ENCODE data around the gene ACTL8.

Gene ACTL8

DNA sequence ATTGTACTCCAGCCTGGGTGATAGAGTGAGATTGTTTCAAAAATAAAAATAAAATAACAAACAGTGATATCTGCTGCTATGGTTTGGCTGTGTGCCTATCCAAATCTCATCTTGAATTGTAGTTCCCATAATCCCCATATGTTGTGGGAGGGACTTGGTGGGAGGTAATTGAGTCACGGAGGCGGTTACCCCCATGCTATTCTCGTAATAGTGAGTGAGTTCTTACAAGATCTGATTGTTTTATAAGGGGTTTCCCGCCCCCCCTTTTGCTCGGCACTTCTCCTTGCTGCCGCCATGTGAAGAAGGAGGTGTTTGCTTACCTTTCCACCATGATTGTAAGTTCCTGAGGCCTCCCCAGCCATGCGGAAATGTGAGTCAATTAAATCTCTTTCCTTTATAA lies 47.8 kb downstream of the ACTL8 start:
- no peak for DNase-seq (ENCODE audit: low read depth in 2 of 2)

GRCh38 chr1:17805869-17806684 lies 50.9 kb downstream of the ACTL8 start:
- DNase-seq (ENCODE audit: low read depth in 2 of 2) = no peak

DNA sequence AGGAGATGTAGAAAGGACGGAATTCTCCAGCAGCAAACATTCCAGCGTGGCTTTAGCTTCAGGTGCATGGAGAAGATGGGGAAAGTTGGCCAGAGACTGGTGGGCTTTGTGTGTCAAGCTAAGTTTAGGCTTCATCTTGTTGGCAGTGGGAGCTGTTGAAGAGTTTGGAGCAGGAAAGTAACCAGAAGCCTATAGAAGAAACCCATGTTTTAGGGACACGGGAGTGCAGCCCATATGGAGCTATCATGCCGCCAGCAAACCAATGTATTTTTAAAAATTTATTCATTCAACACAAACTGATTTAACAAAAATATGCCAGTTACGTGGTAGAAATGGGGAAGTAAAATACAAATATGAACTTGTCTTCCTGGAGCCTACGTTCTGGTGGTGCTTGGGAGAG lies 53.7 kb downstream of the ACTL8 start:
- DNase-seq (ENCODE audit: low read depth in 2 of 2) = no peak

- no peak for DNase-seq (ENCODE audit: low read depth in 2 of 2)
Measured at GRCh38 chr1:17810668-17811067, 55.5 kb downstream of the ACTL8 start.

GRCh38 chr1:17816511-17816910 lies 61.4 kb downstream of the ACTL8 start:
- DNase-seq (ENCODE audit: low read depth in 2 of 2) = no peak

- no peak for DNase-seq (ENCODE audit: low read depth in 2 of 2)
Measured at GRCh38 chr1:17819129-17819802, 64.1 kb downstream of the ACTL8 start.

DNA sequence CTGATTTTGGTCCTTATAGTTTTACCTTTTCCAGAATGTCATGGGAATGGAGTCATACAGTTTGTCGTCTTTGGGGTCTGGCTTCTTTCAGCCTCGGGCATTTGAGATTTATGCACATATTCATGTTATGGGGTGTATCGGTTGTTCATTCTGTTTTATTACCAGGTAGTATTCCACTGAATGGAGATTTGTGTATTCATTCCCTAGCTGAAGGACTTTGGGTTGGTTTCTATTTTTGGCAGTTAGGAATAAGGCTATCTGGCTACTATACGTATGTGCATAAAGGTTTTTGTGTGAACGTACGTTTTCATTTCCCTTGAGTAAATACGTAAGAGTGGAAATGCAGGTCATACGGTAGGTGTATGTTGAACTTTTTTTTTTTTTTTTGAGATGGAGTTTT lies 65.1 kb downstream of the ACTL8 start:
- DNase-seq (ENCODE audit: low read depth in 2 of 2) = no peak

- DNase-seq (ENCODE audit: low read depth in 2 of 2) = no peak
Measured at GRCh38 chr1:17822741-17823426, 67.8 kb downstream of the ACTL8 start.

DNA sequence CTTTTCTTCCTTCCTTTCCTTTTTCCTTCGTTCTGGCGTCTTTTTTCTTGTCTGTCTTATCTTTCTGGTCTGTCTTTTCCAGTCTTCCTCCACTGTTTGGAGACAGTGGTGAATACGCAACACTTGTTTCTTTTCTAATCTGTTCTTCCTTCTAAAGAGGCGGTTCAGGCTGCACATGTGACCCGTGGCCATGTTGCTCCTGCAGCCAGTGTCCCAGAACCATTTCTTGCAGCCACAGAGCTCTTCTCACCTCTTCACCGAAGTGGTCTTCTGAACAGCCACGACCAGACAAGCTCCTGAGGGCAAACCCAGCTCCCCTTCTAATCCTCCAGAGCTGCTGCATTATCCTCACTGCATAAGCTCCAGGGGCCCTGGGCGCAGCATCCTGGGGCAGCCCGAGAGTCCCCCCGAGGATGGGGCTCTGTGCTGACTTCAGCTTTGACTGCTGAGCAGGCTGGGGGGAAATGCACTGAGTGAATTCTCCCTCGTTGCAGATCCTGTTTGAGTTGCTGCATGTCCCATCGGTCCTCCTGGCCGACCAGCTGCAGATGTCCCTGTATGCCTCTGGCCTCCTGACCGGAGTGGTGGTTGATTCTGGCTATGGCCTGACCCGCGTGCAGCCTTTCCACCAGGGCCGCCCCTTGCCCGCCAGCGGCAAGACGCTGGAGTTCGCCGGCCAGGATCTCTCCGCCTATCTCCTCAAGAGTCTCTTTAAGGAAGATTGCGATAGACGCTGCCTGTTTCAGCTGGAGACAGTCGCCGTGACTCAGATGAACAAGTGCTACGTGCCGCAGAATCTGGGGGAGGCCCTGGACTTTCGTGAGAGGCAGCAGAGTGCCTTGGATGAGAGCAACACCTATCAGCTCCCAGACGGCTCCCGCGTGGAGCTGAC lies 70.4 kb downstream of the ACTL8 start:
- no peak for DNase-seq (ENCODE audit: low read depth in 2 of 2)

DNA sequence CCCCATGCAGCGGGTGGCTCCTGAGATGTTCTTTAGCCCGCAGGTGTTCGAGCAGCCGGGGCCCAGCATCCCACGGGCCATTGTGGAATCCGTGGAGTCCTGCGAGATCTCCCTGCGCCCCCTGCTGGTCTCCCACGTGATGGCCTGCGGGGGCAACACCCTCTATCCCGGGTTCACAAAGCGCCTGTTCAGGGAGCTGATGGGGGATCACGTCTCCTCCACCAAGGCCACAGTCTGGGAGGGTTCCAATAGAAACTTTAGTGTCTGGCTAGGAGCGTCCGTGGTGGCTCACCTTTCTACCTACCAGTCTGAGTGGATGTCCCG lies 71.0 kb downstream of the ACTL8 start:
- no peak for DNase-seq (ENCODE audit: low read depth in 2 of 2)

DNA sequence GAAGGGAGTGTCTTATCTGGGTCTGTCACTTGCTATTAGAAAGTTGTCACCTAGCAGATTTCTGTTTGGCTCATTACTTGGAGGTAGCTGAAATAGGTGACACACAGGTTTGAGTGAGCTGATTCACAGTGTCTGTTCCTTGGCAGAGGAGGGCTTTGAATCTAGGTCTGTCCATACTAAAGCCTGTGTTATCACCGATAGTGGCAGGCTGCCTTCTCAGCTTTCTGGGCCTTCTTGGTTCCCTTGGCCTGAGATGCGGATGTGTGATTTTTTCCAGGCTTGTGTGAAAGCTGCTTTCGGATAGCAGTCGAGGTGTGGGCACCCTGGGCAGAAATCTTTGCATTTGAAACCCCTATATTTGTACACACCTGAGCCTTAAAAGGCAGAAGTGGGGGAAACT lies 73.9 kb downstream of the ACTL8 start:
- DNase-seq (ENCODE audit: low read depth in 2 of 2) = no peak

GRCh38 chr1:17829579-17829978 lies 74.4 kb downstream of the ACTL8 start:
- no peak for DNase-seq (ENCODE audit: low read depth in 2 of 2)

- DNase-seq (ENCODE audit: low read depth in 2 of 2) = no peak
Measured at GRCh38 chr1:17831597-17831996, 76.5 kb downstream of the ACTL8 start.

GRCh38 chr1:17833661-17834501 lies 78.7 kb downstream of the ACTL8 start:
- no peak for DNase-seq (ENCODE audit: low read depth in 2 of 2)

DNA sequence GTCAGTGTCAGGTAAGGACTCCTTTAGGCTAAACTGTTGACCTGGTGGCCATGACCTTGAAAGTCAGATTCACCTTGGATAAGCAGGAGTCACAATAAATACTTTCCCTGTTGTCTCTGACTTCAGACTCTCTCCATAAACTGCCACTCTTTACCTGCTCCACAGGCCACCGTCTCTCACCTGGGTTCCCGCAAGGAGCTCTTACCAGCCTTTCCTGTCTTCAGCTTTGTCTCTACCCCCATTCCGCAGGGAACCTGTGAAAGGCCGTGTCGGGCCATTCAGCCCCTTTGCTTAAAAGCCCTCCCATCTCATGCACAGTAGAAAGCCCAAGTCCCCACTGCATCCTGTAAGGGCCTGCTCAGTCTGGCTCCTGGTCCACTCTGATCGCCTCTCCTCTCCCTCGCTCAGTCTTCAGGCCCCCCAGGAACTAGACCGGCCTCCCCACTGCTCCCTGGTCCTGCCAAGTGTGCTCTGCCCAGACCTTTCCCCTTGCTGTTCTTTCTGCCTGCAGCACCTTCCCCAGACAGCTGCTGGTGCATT lies 79.5 kb downstream of the ACTL8 start:
- no peak for DNase-seq (ENCODE audit: low read depth in 2 of 2)

DNA sequence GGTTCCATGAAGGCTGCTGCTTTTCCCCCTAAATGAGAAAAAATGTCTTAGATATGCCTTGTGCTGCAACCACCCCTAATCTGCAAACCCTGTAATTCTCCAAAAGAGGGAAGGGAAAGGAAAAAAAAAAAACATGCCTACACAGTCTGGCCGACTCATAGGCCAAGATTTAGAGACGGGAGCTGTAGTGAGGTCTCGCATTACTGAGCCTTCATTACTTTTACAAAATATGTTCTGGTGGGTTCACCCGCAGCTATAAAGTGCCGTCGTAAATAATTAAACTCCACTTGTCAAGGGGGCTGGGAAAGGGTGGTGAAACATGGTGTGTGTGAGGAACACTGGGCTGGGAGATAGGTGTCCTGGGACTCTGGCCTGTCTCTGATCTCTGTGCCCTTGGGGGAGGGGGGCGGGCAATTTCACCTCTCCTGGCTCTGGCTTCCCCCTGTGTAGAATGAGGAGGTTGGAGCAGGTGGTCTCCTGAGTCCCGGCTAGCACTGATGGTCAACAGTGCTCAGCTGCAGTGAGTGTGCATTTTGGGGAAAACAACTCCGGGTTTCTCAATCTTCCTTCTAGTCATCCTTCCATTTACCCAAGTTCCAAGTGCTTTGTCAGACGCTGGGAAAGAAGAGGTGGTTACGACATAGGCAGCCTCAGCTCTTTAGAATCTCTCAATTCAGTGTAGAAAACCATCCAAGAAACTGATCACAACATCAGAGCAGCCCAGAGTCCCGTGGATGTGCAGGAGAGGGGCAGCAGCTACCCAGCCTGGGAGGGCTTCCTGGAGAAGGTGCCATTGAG lies 82.3 kb downstream of the ACTL8 start:
- no peak for DNase-seq (ENCODE audit: low read depth in 2 of 2)

DNA sequence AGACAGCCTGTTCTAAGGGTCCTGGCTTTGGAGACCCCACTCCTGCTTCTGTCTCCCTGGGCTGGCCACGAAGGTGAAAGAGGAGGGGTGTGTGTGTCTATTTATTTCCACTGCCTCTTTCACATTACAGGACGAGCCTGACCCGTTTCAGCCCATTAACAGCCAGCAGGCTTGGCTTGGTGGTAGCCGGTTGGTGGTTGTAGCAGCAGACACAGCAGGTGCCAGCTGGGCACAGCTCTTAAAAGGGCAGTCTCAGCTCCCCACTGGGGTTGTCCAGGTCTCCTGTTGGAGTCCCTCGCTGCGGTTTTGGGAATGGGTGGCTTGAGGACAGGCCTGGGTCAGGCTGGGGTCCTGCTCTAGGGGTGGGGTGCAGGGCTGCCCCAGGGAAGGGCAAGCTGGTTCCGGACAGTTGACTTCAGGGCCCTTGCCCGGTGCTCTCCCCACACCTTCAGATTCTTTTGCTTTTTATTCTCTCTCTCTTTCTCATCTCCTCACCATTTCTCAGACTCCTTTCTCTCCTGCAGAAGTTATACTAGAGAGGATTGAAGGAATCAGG lies 84.6 kb downstream of the ACTL8 start:
- no peak for DNase-seq (ENCODE audit: low read depth in 2 of 2)

- DNase-seq (ENCODE audit: low read depth in 2 of 2) = no peak
Measured at GRCh38 chr1:17841944-17842343, 86.8 kb downstream of the ACTL8 start.

- DNase-seq (ENCODE audit: low read depth in 2 of 2) = no peak
Measured at GRCh38 chr1:17842686-17843085, 87.6 kb downstream of the ACTL8 start.
